HepG2 (cell line): ENCODE data around the gene UNC50. TPM values are rescaled to one million over a fixed set of nuclear protein-coding genes. Genes with fewer than 3 reads are reported as not detected.
A peak's percentile ranks its signal among the peaks of the same experiment; 100 is the strongest.

ENCODE experiments used
- CHD4 ChIP-seq: fragments of 200-600 bp; sonication (generic); IDR thresholded peaks from 2 replicates; pipeline ENCODE4 v1.7.0; 2017; ENCODE audit warnings: mild to moderate bottlenecking, low read length, borderline replicate concordance
- ETV6 ChIP-seq: sonication (generic); formaldehyde crosslinking; conservative IDR thresholded peaks from 2 replicates; pipeline ENCODE4 v1.4.0; 2020; ENCODE audit warnings: missing genetic modification reagents
- GABPB1 ChIP-seq: IDR thresholded peaks from 2 replicates; pipeline ENCODE4 v1.6.1; 2016; ENCODE audit warnings: mild to moderate bottlenecking, missing genetic modification reagents, moderate library complexity, missing compliant biosample characterization
- GFI1 ChIP-seq: sonication (generic); formaldehyde crosslinking; IDR thresholded peaks from 2 replicates; pipeline ENCODE4 v1.5.0; 2020; ENCODE audit warnings: missing genetic modification reagents, mild to moderate bottlenecking, borderline replicate concordance
- GLI4 ChIP-seq: sonication (generic); formaldehyde crosslinking; IDR thresholded peaks from 2 replicates; pipeline ENCODE4 v1.5.1; 2020; ENCODE audit warnings: missing genetic modification reagents, mild to moderate bottlenecking, moderate library complexity, borderline replicate concordance
- HOXA7 ChIP-seq: sonication (generic); formaldehyde crosslinking; IDR thresholded peaks from 2 replicates; pipeline ENCODE4 v1.8.1; 2022; ENCODE audit warnings: mild to moderate bottlenecking, missing genetic modification reagents, moderate library complexity
- KLF11 ChIP-seq: IDR thresholded peaks from 2 replicates; pipeline ENCODE4 v1.6.1; 2016; ENCODE audit warnings: missing compliant biosample characterization
- NR1H2 ChIP-seq: sonication (generic); formaldehyde crosslinking; IDR thresholded peaks from 2 replicates; pipeline ENCODE4 v1.8.1; 2022; ENCODE audit warnings: low read depth, missing genetic modification reagents, borderline replicate concordance
- PAX8 ChIP-seq: sonication (generic); formaldehyde crosslinking; IDR thresholded peaks from 2 replicates; pipeline ENCODE4 v1.8.0; 2022; ENCODE audit warnings: mild to moderate bottlenecking, missing genetic modification reagents, borderline replicate concordance
- POLR2G ChIP-seq: fragments of 200-400 bp; formaldehyde crosslinking; IDR thresholded peaks from 2 replicates; pipeline ENCODE4 v1.6.1; 2018; ENCODE audit warnings: mild to moderate bottlenecking, low read depth, low read length, moderate library complexity
- RAD21 ChIP-seq: fragments of 450-650 bp; formaldehyde crosslinking; IDR thresholded peaks from 2 replicates; pipeline ENCODE4 v1.5.0; 2020; ENCODE audit warnings: mild to moderate bottlenecking
- ZKSCAN5 ChIP-seq: sonication (generic); formaldehyde crosslinking; IDR thresholded peaks from 2 replicates; pipeline ENCODE4 v1.5.1; 2020; ENCODE audit warnings: mild to moderate bottlenecking, missing genetic modification reagents
- ZNF260 ChIP-seq: sonication (generic); formaldehyde crosslinking; IDR thresholded peaks from 2 replicates; pipeline ENCODE4 v1.4.0; 2020; ENCODE audit warnings: missing genetic modification reagents, low read depth, mild to moderate bottlenecking, borderline replicate concordance
- ZNF274 ChIP-seq: sonication (generic); formaldehyde crosslinking; IDR thresholded peaks from 2 replicates; pipeline ENCODE4 v1.5.1; 2020; ENCODE audit warnings: mild to moderate bottlenecking, missing genetic modification reagents
- ZNF350 ChIP-seq: sonication (generic); formaldehyde crosslinking; IDR thresholded peaks from 2 replicates; pipeline ENCODE4 v1.4.0; 2020; ENCODE audit warnings: mild to moderate bottlenecking, low read depth, missing genetic modification reagents, borderline replicate concordance
- ZNF790 ChIP-seq: sonication (generic); formaldehyde crosslinking; IDR thresholded peaks from 2 replicates; pipeline ENCODE4 v1.8.0; 2022; ENCODE audit warnings: missing genetic modification reagents, mild to moderate bottlenecking, borderline replicate concordance
- polyA plus RNA-seq, 8 experiments: library from polyadenylated mRNA; depleted of rRNA in 3 of 8; stranded (reverse) in 7 of 8; unstranded in 1 of 8; fragments of >200 nt; fragmentation: Illumina TruSeq in 4 of 8; extraction: Trizol in 4 of 8; gene quantifications; 2 replicates each; pipeline versions ENCODE4 v1.2.1 to v1.2.3, GENCODE V29; 2011 to 2016; ENCODE audit warnings: low read depth in 4 of 8, missing spikeins in 1 of 8, mixed read lengths in 1 of 8; ENCODE audit not compliant: insufficient read depth in 1 of 8
- total RNA-seq, 5 experiments: library from RNA; depleted of rRNA; stranded (reverse); fragments of >200 nt; fragmentation: Illumina TruSeq; extraction: Trizol; gene quantifications; 2 replicates each; pipeline ENCODE4 v1.2.3, GENCODE V29; 2016; ENCODE audit warnings: low read depth in 1 of 5
- TF ChIP-seq, protein P1 (sequence below): IDR thresholded peaks from 2 replicates; pipeline ENCODE4 v1.6.1; 2016; ENCODE audit warnings: mild to moderate bottlenecking
- TF ChIP-seq, protein P2 (sequence below): sonication (generic); formaldehyde crosslinking; IDR thresholded peaks from 2 replicates; pipeline ENCODE4 v1.4.0; 2020; ENCODE audit warnings: missing genetic modification reagents, borderline replicate concordance
- TF ChIP-seq, protein P3 (sequence below): sonication (generic); formaldehyde crosslinking; IDR thresholded peaks from 2 replicates; pipeline ENCODE4 v1.5.1; 2020; ENCODE audit warnings: missing genetic modification reagents, mild to moderate bottlenecking, borderline replicate concordance
- TF ChIP-seq, protein P4 (sequence below): sonication (generic); formaldehyde crosslinking; IDR thresholded peaks from 2 replicates; pipeline ENCODE4 v1.5.0; 2020; ENCODE audit warnings: mild to moderate bottlenecking, missing genetic modification reagents
- TF ChIP-seq, protein P5 (sequence below): sonication (generic); formaldehyde crosslinking; IDR thresholded peaks from 2 replicates; pipeline ENCODE4 v1.5.1; 2020; ENCODE audit warnings: mild to moderate bottlenecking, moderate library complexity, missing genetic modification reagents

The UNC50 gene
- total and polyA plus RNA-seq, 2 of the 13 experiments (the other 11 are each of a cell fraction or from before 2014, with no cell fraction given), result 92.6 to 95.6 TPM

DNA sequence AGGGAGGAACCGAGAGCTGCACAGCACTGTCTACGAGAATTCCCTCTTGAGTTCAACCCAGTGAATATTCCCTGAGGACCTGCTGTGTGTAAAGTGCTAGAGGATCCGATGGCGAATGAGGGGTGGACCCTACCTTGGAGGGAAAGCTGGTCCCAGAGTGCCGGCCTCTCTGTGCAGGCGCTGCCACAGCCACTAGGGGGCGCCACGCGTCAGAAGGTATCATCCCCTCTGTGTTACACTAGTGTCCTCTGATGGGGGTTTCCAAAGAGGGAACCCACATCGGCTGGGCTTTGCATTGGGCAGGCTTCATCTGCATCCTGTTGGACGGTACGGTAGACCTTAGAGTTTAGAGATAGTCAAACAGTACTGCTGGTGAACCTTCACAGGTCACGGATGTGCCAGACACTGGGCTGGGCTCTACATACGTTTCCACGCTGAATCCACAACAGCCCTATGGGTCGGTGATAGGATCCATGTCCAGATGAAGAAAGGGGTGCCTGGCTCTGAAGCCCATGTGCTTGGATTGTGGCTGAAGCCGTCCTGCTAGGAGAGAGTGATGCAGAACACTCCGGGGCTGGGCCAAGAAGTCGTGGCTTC, 39.1 kb upstream of the UNC50 start (continued):
- no peak for TF ChIP-seq ZKSCAN5 (CRISPR knock-in tag)
- TF ChIP-seq, protein P1, sequence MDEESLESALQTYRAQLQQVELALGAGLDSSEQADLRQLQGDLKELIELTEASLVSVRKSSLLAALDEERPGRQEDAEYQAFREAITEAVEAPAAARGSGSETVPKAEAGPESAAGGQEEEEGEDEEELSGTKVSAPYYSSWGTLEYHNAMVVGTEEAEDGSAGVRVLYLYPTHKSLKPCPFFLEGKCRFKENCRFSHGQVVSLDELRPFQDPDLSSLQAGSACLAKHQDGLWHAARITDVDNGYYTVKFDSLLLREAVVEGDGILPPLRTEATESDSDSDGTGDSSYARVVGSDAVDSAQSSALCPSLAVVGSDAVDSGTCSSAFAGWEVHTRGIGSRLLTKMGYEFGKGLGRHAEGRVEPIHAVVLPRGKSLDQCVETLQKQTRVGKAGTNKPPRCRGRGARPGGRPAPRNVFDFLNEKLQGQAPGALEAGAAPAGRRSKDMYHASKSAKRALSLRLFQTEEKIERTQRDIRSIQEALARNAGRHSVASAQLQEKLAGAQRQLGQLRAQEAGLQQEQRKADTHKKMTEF (CRISPR knock-in tag), result no peak
- TF ChIP-seq, protein P2, sequence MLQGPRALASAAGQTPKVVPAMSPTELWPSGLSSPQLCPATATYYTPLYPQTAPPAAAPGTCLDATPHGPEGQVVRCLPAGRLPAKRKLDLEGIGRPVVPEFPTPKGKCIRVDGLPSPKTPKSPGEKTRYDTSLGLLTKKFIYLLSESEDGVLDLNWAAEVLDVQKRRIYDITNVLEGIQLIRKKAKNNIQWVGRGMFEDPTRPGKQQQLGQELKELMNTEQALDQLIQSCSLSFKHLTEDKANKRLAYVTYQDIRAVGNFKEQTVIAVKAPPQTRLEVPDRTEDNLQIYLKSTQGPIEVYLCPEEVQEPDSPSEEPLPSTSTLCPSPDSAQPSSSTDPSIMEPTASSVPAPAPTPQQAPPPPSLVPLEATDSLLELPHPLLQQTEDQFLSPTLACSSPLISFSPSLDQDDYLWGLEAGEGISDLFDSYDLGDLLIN (CRISPR knock-in tag), result no peak
- no peak for TF ChIP-seq ZNF274 (CRISPR knock-in tag)
- TF ChIP-seq GABPB1 (CRISPR knock-in tag), result 0 out of 2 replicates have a peak, but pooled peaks have one; percentile 7
- TF ChIP-seq GLI4 (CRISPR knock-in tag), result no peak
- no peak for TF ChIP-seq NR1H2 (CRISPR knock-in tag)
- TF ChIP-seq, protein P3, sequence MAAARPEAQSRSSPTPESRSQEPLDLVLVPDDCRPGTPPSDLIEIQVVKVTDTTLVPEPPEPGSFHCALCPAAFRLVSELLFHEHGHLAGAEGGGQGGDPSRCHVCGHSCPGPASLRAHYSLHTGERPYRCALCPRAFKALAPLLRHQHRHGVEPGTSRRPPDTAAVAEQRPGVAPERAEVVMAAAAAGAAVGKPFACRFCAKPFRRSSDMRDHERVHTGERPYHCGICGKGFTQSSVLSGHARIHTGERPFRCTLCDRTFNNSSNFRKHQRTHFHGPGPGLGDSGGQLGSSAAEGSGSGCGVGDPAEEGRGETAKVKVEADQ, result no peak
- TF ChIP-seq, protein P4, sequence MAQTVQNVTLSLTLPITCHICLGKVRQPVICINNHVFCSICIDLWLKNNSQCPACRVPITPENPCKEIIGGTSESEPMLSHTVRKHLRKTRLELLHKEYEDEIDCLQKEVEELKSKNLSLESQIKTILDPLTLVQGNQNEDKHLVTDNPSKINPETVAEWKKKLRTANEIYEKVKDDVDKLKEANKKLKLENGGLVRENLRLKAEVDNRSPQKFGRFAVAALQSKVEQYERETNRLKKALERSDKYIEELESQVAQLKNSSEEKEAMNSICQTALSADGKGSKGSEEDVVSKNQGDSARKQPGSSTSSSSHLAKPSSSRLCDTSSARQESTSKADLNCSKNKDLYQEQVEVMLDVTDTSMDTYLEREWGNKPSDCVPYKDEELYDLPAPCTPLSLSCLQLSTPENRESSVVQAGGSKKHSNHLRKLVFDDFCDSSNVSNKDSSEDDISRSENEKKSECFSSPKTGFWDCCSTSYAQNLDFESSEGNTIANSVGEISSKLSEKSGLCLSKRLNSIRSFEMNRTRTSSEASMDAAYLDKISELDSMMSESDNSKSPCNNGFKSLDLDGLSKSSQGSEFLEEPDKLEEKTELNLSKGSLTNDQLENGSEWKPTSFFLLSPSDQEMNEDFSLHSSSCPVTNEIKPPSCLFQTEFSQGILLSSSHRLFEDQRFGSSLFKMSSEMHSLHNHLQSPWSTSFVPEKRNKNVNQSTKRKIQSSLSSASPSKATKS (CRISPR knock-in tag), result no peak
- no peak for TF ChIP-seq HOXA7
- TF ChIP-seq, protein P5, sequence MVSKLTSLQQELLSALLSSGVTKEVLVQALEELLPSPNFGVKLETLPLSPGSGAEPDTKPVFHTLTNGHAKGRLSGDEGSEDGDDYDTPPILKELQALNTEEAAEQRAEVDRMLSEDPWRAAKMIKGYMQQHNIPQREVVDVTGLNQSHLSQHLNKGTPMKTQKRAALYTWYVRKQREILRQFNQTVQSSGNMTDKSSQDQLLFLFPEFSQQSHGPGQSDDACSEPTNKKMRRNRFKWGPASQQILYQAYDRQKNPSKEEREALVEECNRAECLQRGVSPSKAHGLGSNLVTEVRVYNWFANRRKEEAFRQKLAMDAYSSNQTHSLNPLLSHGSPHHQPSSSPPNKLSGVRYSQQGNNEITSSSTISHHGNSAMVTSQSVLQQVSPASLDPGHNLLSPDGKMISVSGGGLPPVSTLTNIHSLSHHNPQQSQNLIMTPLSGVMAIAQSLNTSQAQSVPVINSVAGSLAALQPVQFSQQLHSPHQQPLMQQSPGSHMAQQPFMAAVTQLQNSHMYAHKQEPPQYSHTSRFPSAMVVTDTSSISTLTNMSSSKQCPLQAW (CRISPR knock-in tag), result 0 out of 2 replicates have a peak, but pooled peaks have one; percentile 21
- no peak for TF ChIP-seq ZNF790
- TF ChIP-seq POLR2G, result no peak
- no peak; the same call in 1 of the 2 replicates for TF ChIP-seq ZNF350 (CRISPR knock-in tag)
- peak; percentile 92 for TF ChIP-seq RAD21 (CRISPR knock-in tag)
- TF ChIP-seq GFI1 (CRISPR knock-in tag), result no peak
- no peak for TF ChIP-seq CHD4
- no peak for TF ChIP-seq KLF11 (CRISPR knock-in tag)
- TF ChIP-seq PAX8 (CRISPR knock-in tag), result no peak
- TF ChIP-seq ETV6 (CRISPR knock-in tag), result no peak
- no peak for TF ChIP-seq ZNF260 (CRISPR knock-in tag)
